H1 (cell line): ENCODE data around the gene NTNG2. TPM values are rescaled to one million over a fixed set of nuclear protein-coding genes. Genes with fewer than 3 reads are reported as not detected.

Source experiments
- CHD2 ChIP-seq: IDR thresholded peaks from 2 replicates; pipeline ENCODE4 v1.6.1; 2012; ENCODE audit warnings: low read length, improper control_type of control experiment
- EZH2 ChIP-seq: fragments of 200-600 bp; sonication (generic); IDR thresholded peaks from 2 replicates; pipeline ENCODE4 v1.7.1; 2012; ENCODE audit warnings: low read depth, mild to moderate bottlenecking, moderate library complexity, low read length, inconsistent platforms; ENCODE audit not compliant: severe bottlenecking
- JUN ChIP-seq: IDR thresholded peaks from 2 replicates; pipeline ENCODE4 v1.6.1; 2011; ENCODE audit warnings: low read depth, mild to moderate bottlenecking, improper control_type of control experiment, low read length
- RBBP5 ChIP-seq: IDR thresholded peaks from 2 replicates; pipeline ENCODE4 v1.7.1; 2012; ENCODE audit warnings: low read depth, mild to moderate bottlenecking, inconsistent platforms, low read length, moderate library complexity, borderline replicate concordance
- RXRA ChIP-seq: IDR thresholded peaks from 2 replicates; pipeline ENCODE4 v1.6.1; 2011; ENCODE audit warnings: low read depth, mild to moderate bottlenecking, low read length, moderate library complexity; ENCODE audit not compliant: insufficient read depth
- SP2 ChIP-seq: IDR thresholded peaks from 2 replicates; pipeline ENCODE4 v1.6.1; 2012; ENCODE audit warnings: mild to moderate bottlenecking, low read length, inconsistent platforms
- TAF7 ChIP-seq: optimal IDR thresholded peaks from 2 replicates; pipeline ENCODE3; 2011; ENCODE audit warnings: low read depth, mild to moderate bottlenecking, inconsistent platforms, low read length, moderate library complexity, borderline replicate concordance
- TBP ChIP-seq: IDR thresholded peaks from 2 replicates; pipeline ENCODE4 v1.6.1; 2011; ENCODE audit warnings: low read depth, low read length, improper control_type of control experiment
- polyA plus RNA-seq, 7 experiments: library from polyadenylated mRNA; depleted of rRNA in 3 of 7; stranded (reverse) in 5 of 7; unstranded in 2 of 7; fragments of >200 nt in 5 of 7; fragments of 200-250 nt in 2 of 7; gene quantifications; 1 replicate in 5 of 7; 2 replicates in 1 of 7; 4 replicates in 1 of 7; pipeline versions ENCODE4 v1.2.1 to v1.2.3, GENCODE V29; 2011 to 2013; ENCODE audit warnings: missing spikeins in 2 of 7, mixed read lengths in 2 of 7
- total RNA-seq: library from RNA; stranded (reverse); fragmentation: NEBNext Ultra II Directional; extraction: Animal tissue kit (Norgen Biotek cat#: 25700); gene quantifications from 2 replicates; pipeline ENCODE4 v1.2.1, GENCODE V29; 2021
- TF ChIP-seq, protein P1 (sequence below): fragments of 300-600 bp; sonication (generic); IDR thresholded peaks from 2 replicates; pipeline ENCODE4 v1.7.1; 2012; ENCODE audit warnings: low read length, moderate library complexity, mild to moderate bottlenecking, inconsistent platforms; ENCODE audit not compliant: insufficient replicate concordance

Gene NTNG2
- total and polyA plus RNA-seq, 2 of the 8 experiments (the other 6 are each of a cell fraction or from before 2014, with no cell fraction given) = 1.4 to 1.5 TPM

- TF ChIP-seq, protein P1, sequence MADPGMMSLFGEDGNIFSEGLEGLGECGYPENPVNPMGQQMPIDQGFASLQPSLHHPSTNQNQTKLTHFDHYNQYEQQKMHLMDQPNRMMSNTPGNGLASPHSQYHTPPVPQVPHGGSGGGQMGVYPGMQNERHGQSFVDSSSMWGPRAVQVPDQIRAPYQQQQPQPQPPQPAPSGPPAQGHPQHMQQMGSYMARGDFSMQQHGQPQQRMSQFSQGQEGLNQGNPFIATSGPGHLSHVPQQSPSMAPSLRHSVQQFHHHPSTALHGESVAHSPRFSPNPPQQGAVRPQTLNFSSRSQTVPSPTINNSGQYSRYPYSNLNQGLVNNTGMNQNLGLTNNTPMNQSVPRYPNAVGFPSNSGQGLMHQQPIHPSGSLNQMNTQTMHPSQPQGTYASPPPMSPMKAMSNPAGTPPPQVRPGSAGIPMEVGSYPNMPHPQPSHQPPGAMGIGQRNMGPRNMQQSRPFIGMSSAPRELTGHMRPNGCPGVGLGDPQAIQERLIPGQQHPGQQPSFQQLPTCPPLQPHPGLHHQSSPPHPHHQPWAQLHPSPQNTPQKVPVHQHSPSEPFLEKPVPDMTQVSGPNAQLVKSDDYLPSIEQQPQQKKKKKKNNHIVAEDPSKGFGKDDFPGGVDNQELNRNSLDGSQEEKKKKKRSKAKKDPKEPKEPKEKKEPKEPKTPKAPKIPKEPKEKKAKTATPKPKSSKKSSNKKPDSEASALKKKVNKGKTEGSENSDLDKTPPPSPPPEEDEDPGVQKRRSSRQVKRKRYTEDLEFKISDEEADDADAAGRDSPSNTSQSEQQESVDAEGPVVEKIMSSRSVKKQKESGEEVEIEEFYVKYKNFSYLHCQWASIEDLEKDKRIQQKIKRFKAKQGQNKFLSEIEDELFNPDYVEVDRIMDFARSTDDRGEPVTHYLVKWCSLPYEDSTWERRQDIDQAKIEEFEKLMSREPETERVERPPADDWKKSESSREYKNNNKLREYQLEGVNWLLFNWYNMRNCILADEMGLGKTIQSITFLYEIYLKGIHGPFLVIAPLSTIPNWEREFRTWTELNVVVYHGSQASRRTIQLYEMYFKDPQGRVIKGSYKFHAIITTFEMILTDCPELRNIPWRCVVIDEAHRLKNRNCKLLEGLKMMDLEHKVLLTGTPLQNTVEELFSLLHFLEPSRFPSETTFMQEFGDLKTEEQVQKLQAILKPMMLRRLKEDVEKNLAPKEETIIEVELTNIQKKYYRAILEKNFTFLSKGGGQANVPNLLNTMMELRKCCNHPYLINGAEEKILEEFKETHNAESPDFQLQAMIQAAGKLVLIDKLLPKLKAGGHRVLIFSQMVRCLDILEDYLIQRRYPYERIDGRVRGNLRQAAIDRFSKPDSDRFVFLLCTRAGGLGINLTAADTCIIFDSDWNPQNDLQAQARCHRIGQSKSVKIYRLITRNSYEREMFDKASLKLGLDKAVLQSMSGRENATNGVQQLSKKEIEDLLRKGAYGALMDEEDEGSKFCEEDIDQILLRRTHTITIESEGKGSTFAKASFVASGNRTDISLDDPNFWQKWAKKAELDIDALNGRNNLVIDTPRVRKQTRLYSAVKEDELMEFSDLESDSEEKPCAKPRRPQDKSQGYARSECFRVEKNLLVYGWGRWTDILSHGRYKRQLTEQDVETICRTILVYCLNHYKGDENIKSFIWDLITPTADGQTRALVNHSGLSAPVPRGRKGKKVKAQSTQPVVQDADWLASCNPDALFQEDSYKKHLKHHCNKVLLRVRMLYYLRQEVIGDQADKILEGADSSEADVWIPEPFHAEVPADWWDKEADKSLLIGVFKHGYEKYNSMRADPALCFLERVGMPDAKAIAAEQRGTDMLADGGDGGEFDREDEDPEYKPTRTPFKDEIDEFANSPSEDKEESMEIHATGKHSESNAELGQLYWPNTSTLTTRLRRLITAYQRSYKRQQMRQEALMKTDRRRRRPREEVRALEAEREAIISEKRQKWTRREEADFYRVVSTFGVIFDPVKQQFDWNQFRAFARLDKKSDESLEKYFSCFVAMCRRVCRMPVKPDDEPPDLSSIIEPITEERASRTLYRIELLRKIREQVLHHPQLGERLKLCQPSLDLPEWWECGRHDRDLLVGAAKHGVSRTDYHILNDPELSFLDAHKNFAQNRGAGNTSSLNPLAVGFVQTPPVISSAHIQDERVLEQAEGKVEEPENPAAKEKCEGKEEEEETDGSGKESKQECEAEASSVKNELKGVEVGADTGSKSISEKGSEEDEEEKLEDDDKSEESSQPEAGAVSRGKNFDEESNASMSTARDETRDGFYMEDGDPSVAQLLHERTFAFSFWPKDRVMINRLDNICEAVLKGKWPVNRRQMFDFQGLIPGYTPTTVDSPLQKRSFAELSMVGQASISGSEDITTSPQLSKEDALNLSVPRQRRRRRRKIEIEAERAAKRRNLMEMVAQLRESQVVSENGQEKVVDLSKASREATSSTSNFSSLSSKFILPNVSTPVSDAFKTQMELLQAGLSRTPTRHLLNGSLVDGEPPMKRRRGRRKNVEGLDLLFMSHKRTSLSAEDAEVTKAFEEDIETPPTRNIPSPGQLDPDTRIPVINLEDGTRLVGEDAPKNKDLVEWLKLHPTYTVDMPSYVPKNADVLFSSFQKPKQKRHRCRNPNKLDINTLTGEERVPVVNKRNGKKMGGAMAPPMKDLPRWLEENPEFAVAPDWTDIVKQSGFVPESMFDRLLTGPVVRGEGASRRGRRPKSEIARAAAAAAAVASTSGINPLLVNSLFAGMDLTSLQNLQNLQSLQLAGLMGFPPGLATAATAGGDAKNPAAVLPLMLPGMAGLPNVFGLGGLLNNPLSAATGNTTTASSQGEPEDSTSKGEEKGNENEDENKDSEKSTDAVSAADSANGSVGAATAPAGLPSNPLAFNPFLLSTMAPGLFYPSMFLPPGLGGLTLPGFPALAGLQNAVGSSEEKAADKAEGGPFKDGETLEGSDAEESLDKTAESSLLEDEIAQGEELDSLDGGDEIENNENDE = no peak
- TF ChIP-seq RBBP5 = no peak
- no peak for TF ChIP-seq RXRA
- TF ChIP-seq JUN = no peak
- no peak for TF ChIP-seq SP2
- no peak for TF ChIP-seq EZH2
- TF ChIP-seq TBP = peak; percentile 26; the same call in 1 of the 2 replicates
- TF ChIP-seq TAF7 = no peak
- 0 out of 2 replicates have a peak, but pooled peaks have one; percentile 25 for TF ChIP-seq CHD2
These were observed 8.0 kb downstream of the NTNG2 start (continued) for GRCh38 chr9:132169672-132170392.
